ENCODE data around the gene CTBP2. TPM values are rescaled to one million over a fixed set of nuclear protein-coding genes. Genes with fewer than 3 reads are reported as not detected.

CTBP2 gene
- total and polyA plus RNA-seq, 2 of the 13 experiments (the other 11 are each of a cell fraction or from before 2014, with no cell fraction given): 0.08 TPM; not detected in 1

GRCh38 chr10:125164421-125164820 is 4.1 kb upstream of the CTBP2 start:
- no peaks in the 10 kb centered on the region for H4K20me1 ChIP-seq (ENCODE audit: insufficient read depth, low read length)
- FAIRE-seq (no peak), ATAC-seq (no peak), DNase-seq (ENCODE audit: low spot score) (no peak)
- H3K9ac ChIP-seq (ENCODE audit: insufficient read depth, low read depth, low read length): no peak overlapping the region
- H3K27me3 ChIP-seq (ENCODE audit: control insufficient read depth in 1 of 2, insufficient read depth in 2 of 2, low read length in 2 of 2): peaks cover 6 to 64% of the 10 kb centered on the region in 2 experiments
- in situ Hi-C loops (cut with HindIII; ENCODE audit: extremely low pct_ligation_motif_present, low pct_unique_long_range_greater_than_20kb) (no loop called here), intact Hi-C loops (cut with micrococcal nuclease; ENCODE audit: unreplicated experiment) (no loop called here)
- POLR2A ChIA-PET: no interaction called here
- no peak for TF ChIP-seq ZNF331 (CRISPR knock-in tag; IDR thresholded peaks at IDR 0.05)
- TF ChIP-seq SNAPC2 (CRISPR knock-in tag; IDR thresholded peaks at IDR 0.05): no peak
- H3K4me3 ChIP-seq (replicated peaks in 1 of 3; ENCODE audit: insufficient read depth in 1 of 3, low read depth in 2 of 3, low read length in 3 of 3): no peak overlapping the region
- H3K36me3 ChIP-seq (replicated peaks in 1 of 2; ENCODE audit: control insufficient read depth in 1 of 2, insufficient read depth in 2 of 2, low read length in 2 of 2): no peaks in the 10 kb centered on the region
- no peak overlapping the region for H2AFZ ChIP-seq (ENCODE audit: low read length)
- WGBS (ENCODE audit: low lambda C conversion rate): 47% methylated on average over 10 of the region's 10 CpGs
- no peaks in the 10 kb centered on the region for H3K79me2 ChIP-seq (ENCODE audit: insufficient read depth, low read length)
- no peaks in the 10 kb centered on the region for H3K9me3 ChIP-seq (ENCODE audit: low read length)
- BruUV-seq (replicated peaks): no TSS peak
- no peak overlapping the region for H3K4me2 ChIP-seq (ENCODE audit: low read depth, low read length)
- CTCF ChIA-PET (ENCODE audit: low intra/inter-chr PET ratio, low total read pairs): no interaction called here
- H3K27ac ChIP-seq (ENCODE audit: extremely low read length, insufficient read depth, low read length): no peak overlapping the region
- H3K4me1 ChIP-seq (ENCODE audit: insufficient read depth, low read length): no peaks in the 10 kb centered on the region

- no peak overlapping the region for H3K9ac ChIP-seq (ENCODE audit: insufficient read depth, low read depth, low read length)
- DNase-seq (ENCODE audit: low spot score) (no peak), FAIRE-seq (no peak), ATAC-seq (no peak)
- no peak overlapping the region for H3K4me2 ChIP-seq (ENCODE audit: low read depth, low read length)
- in situ Hi-C loops (cut with HindIII; ENCODE audit: extremely low pct_ligation_motif_present, low pct_unique_long_range_greater_than_20kb): no loop called here
- H3K27me3 ChIP-seq (ENCODE audit: control insufficient read depth in 1 of 2, insufficient read depth in 2 of 2, low read length in 2 of 2): peaks cover 6 to 60% of the 10 kb centered on the region in 2 experiments
- H3K79me2 ChIP-seq (ENCODE audit: insufficient read depth, low read length): no peaks in the 10 kb centered on the region
- ChIA-PET POLR2A (no interaction called here), CTCF (ENCODE audit: low intra/inter-chr PET ratio, low total read pairs) (no interaction called here)
- H3K27ac ChIP-seq (ENCODE audit: extremely low read length, insufficient read depth, low read length): no peak overlapping the region
- intact Hi-C loops (cut with micrococcal nuclease; ENCODE audit: unreplicated experiment): no loop called here
- H3K4me1 ChIP-seq (ENCODE audit: insufficient read depth, low read length): no peaks in the 10 kb centered on the region
- no peaks in the 10 kb centered on the region for H3K9me3 ChIP-seq (ENCODE audit: low read length)
- H3K36me3 ChIP-seq (replicated peaks in 1 of 2; ENCODE audit: control insufficient read depth in 1 of 2, insufficient read depth in 2 of 2, low read length in 2 of 2): no peaks in the 10 kb centered on the region
- H4K20me1 ChIP-seq (ENCODE audit: insufficient read depth, low read length): no peaks in the 10 kb centered on the region
- no TSS peak for BruUV-seq (replicated peaks)
- no peak overlapping the region for H3K4me3 ChIP-seq (replicated peaks in 1 of 3; ENCODE audit: insufficient read depth in 1 of 3, low read depth in 2 of 3, low read length in 3 of 3)
- TF ChIP-seq ZNF101 (CRISPR knock-in tag; IDR thresholded peaks at IDR 0.05; ENCODE audit: borderline replicate concordance, low read depth): no peak
- no peak for TF ChIP-seq ZNF670 (CRISPR knock-in tag; IDR thresholded peaks at IDR 0.05; ENCODE audit: borderline replicate concordance)
- TF ChIP-seq DZIP1 (CRISPR knock-in tag; IDR thresholded peaks at IDR 0.05): no peak
- TF ChIP-seq ZNF124 (CRISPR knock-in tag; IDR thresholded peaks at IDR 0.05): no peak
- no peak for TF ChIP-seq ZBTB7A (CRISPR knock-in tag; IDR thresholded peaks at IDR 0.05)
- TF ChIP-seq HNF4A (CRISPR knock-in tag; IDR thresholded peaks at IDR 0.05): no peak
- no peak for TF ChIP-seq POLR2G (IDR thresholded peaks at IDR 0.05; ENCODE audit: low read depth, low read length)
- no peak for TF ChIP-seq FOXC1 (CRISPR knock-in tag; IDR thresholded peaks at IDR 0.05; ENCODE audit: borderline replicate concordance)
- TF ChIP-seq THAP8 (CRISPR knock-in tag; IDR thresholded peaks at IDR 0.05; ENCODE audit: borderline replicate concordance): no peak
- TF ChIP-seq RBFOX2 (IDR thresholded peaks at IDR 0.05; ENCODE audit: low read depth, low read length): no peak
- TF ChIP-seq HIC2 (CRISPR knock-in tag; IDR thresholded peaks at IDR 0.05; ENCODE audit: low read depth): no peak
- 13% methylated on average over 5 of the region's 5 CpGs for WGBS (ENCODE audit: low lambda C conversion rate)
- no peak overlapping the region for H2AFZ ChIP-seq (ENCODE audit: low read length)
These were observed 3.4 kb upstream of the CTBP2 start for GRCh38 chr10:125163803-125164202.

Data from HepG2 (cell line).